ENCODE data around the gene PRKCB. TPM values are rescaled to one million over a fixed set of nuclear protein-coding genes. Genes with fewer than 3 reads are reported as not detected.

PRKCB gene
- total RNA-seq, 3 donors from 2014 or later = 1.3 to 5.3 (median 4.7) TPM

- Histone ChIP-seq H3K27ac (no peak overlapping the region), H3K4me3 (no peak overlapping the region), H3K9me3 (no peaks in the 10 kb centered on the region), H3K36me3 (no peaks in the 10 kb centered on the region), H3K4me1 (no peaks in the 10 kb centered on the region), H3K27me3 (peaks cover 0 to 12% of the 10 kb centered on the region in 2 donors)
- no peak for DNase-seq (ENCODE audit: low spot score in 2 of 2)
- intact Hi-C loops (cut with DNase I; ENCODE audit: low total_unique reads) = no loop called here
- TF ChIP-seq POLR2A (IDR thresholded peaks at IDR 0.05) (no peak), CTCF (IDR thresholded peaks at IDR 0.05) (no peak), POLR2AphosphoS5 (IDR thresholded peaks at IDR 0.05) (no peak)
Observed at GRCh38 chr16:24075931-24076716, 240.3 kb downstream of the PRKCB start.

DNA sequence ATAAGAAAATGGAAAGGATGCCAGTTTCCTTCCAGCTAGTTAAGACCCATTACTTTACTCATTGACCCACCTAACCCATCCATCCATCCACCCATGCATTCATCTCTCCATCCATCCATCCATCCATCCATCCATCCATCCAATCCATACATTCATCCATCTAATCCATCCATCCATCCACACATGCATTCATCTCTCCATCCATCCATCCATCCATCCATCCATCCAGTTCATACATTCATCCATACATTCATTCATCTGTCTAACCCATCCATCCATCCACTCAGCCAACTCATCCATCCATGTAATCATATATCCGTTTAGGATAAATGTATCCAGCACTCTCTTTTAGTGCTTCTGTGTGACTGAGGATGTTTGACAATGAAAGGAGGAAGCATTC, 241.5 kb downstream of the PRKCB start:
- DNase-seq (ENCODE audit: low spot score in 2 of 2) = no peak
- TF ChIP-seq POLR2A (IDR thresholded peaks at IDR 0.05) = no peak
- TF ChIP-seq CTCF (IDR thresholded peaks at IDR 0.05) = no peak
- TF ChIP-seq POLR2AphosphoS5 (IDR thresholded peaks at IDR 0.05) = no peak
- Histone ChIP-seq H3K9me3 (no peaks in the 10 kb centered on the region), H3K36me3 (no peaks in the 10 kb centered on the region), H3K27ac (no peak overlapping the region), H3K4me3 (no peak overlapping the region), H3K27me3 (peaks cover 0 to 12% of the 10 kb centered on the region in 2 donors), H3K4me1 (no peaks in the 10 kb centered on the region)
- intact Hi-C loops (cut with DNase I; ENCODE audit: low total_unique reads) = no loop called here

DNA sequence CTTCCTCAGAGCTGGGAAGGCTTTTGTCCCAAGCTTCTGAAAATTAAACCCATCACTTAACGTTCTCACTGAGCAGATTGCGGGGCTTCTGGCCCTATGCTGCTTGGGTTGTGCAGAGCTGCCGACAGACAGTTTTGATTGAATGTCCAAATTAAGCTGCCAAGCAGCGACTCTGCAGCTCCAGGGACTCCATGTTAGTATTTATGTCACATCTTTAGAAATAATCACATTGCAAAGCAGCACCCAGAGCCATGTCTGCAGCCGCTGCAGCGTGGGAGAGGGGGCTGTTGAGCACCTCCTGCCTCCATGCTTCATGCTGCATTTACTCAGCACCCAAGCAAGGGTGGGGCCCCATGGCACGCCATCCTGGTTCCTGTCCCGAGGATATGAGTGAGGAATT, 242.2 kb downstream of the PRKCB start:
- TF ChIP-seq CTCF (IDR thresholded peaks at IDR 0.05) (no peak), POLR2A (IDR thresholded peaks at IDR 0.05) (no peak)
- intact Hi-C loops (cut with DNase I; ENCODE audit: low total_unique reads) = no loop called here

DNA sequence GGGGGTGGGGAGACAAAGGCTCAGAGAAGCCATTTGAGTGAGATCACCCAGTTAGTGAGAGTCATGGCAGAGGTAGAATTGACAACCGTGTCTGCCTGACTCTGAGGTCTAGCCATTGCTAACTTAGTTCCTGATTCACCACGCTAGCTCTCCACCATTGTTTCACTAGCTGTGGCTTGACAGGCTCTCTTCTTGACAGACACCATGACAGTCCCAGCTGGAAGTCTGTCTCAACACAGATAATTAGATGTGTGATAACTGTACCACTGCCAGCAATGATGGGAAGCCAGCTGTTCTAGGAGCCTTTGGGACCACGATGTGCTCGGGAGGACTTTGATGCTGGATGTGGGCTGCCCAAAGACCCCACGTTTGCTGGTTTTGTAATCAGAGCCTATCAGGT, 249.9 kb downstream of the PRKCB start:
- no peak overlapping the region for H3K4me3 ChIP-seq
- peaks cover 0 to 6% of the 10 kb centered on the region in 2 donors for H3K9me3 ChIP-seq
- intact Hi-C loops (cut with DNase I; ENCODE audit: low total_unique reads) = no loop called here
- no peak for TF ChIP-seq CTCF (IDR thresholded peaks at IDR 0.05)
- no peak for TF ChIP-seq POLR2A (IDR thresholded peaks at IDR 0.05)
- TF ChIP-seq POLR2AphosphoS5 (IDR thresholded peaks at IDR 0.05) = no peak
- no peaks in the 10 kb centered on the region for H3K36me3 ChIP-seq
- H3K4me1 ChIP-seq = no peaks in the 10 kb centered on the region
- peaks cover 0 to 13% of the 10 kb centered on the region in 2 donors for H3K27me3 ChIP-seq
- DNase-seq (ENCODE audit: low spot score in 2 of 2) = no peak
- H3K27ac ChIP-seq = no peak overlapping the region

More for the DNA sequence above, 242.2 kb downstream of the PRKCB start:
- no peak overlapping the region for H3K4me3 ChIP-seq
- DNase-seq (ENCODE audit: low spot score in 2 of 2) = no peak
- no peaks in the 10 kb centered on the region for H3K4me1 ChIP-seq
- H3K36me3 ChIP-seq = no peaks in the 10 kb centered on the region
- peaks cover 0 to 12% of the 10 kb centered on the region in 2 donors for H3K27me3 ChIP-seq
- no peaks in the 10 kb centered on the region for H3K9me3 ChIP-seq
- no peak overlapping the region for H3K27ac ChIP-seq

DNA sequence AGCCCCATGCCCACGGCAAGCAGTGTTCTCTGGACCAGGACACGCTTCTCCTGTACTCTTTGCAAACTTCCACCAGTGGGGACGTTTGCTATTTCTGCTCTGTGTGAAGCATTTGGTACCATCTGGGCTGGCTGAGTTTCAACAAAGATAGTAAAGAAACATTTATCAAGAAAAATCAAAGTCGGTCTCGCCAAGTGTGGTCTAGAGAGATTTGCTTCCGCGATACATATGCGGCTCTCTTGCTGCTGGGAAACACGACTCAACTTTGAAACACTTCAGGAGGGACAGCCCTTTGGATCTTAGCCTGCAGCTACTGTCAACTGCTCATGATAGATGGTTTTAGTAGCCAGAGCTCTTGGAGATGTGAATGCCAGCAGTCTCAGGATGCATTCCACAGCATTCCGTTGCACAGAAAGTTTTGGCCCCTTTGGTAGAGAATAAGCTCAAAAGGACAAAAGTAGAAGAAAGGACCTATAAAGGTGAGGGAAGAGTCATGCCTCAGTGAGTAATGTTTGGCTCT, 252.2 kb downstream of the PRKCB start:
- peaks cover 0 to 18% of the 10 kb centered on the region in 2 donors for H3K9me3 ChIP-seq
- no peak overlapping the region for H3K4me3 ChIP-seq
- H3K27me3 ChIP-seq = peaks cover 0 to 13% of the 10 kb centered on the region in 2 donors
- H3K27ac ChIP-seq = no peak overlapping the region
- H3K36me3 ChIP-seq = no peaks in the 10 kb centered on the region
- H3K4me1 ChIP-seq = no peaks in the 10 kb centered on the region
- DNase-seq (ENCODE audit: low spot score in 2 of 2) = no peak
- intact Hi-C loops (cut with DNase I; ENCODE audit: low total_unique reads) = no loop called here
- TF ChIP-seq POLR2AphosphoS5 (IDR thresholded peaks at IDR 0.05) (no peak), POLR2A (IDR thresholded peaks at IDR 0.05) (no peak), CTCF (IDR thresholded peaks at IDR 0.05) (no peak)
